ENCODE data around the gene THOC1.

The THOC1 gene

GRCh38 chr18:183769-184168 is 84.1 kb downstream of the THOC1 start:
- Histone ChIP-seq H3K36me3 (ENCODE audit: control insufficient read depth, insufficient read depth, low read length) (peaks cover 70% of the 10 kb centered on the region), H3K27me3 (ENCODE audit: control insufficient read depth, insufficient read depth, low read length) (no peaks in the 10 kb centered on the region), H3K27ac (ENCODE audit: low read depth, low read length) (no peak overlapping the region), H3K9me3 (ENCODE audit: control insufficient read depth, insufficient read depth, low read length) (no peaks in the 10 kb centered on the region), H3K4me3 (ENCODE audit: low read depth, low read length) (no peak overlapping the region), H3K9ac (ENCODE audit: low read depth, low read length) (no peak overlapping the region), H3K4me1 (ENCODE audit: control insufficient read depth, insufficient read depth, low read length) (no peaks in the 10 kb centered on the region)

- H3K27me3 ChIP-seq (ENCODE audit: control insufficient read depth, insufficient read depth, low read length) = no peaks in the 10 kb centered on the region
- H3K36me3 ChIP-seq (ENCODE audit: control insufficient read depth, insufficient read depth, low read length) = peaks cover 72% of the 10 kb centered on the region
- H3K9me3 ChIP-seq (ENCODE audit: control insufficient read depth, insufficient read depth, low read length) = no peaks in the 10 kb centered on the region
- H3K9ac ChIP-seq (ENCODE audit: low read depth, low read length) = no peak overlapping the region
- no peaks in the 10 kb centered on the region for H3K4me1 ChIP-seq (ENCODE audit: control insufficient read depth, insufficient read depth, low read length)
- no peak overlapping the region for H3K4me3 ChIP-seq (ENCODE audit: low read depth, low read length)
- no peak overlapping the region for H3K27ac ChIP-seq (ENCODE audit: low read depth, low read length)
Measured at GRCh38 chr18:181711-182110, 86.1 kb downstream of the THOC1 start.

- Histone ChIP-seq H3K36me3 (ENCODE audit: control insufficient read depth, insufficient read depth, low read length) (peaks cover 62% of the 10 kb centered on the region), H3K27me3 (ENCODE audit: control insufficient read depth, insufficient read depth, low read length) (no peaks in the 10 kb centered on the region), H3K9me3 (ENCODE audit: control insufficient read depth, insufficient read depth, low read length) (no peaks in the 10 kb centered on the region), H3K4me3 (ENCODE audit: low read depth, low read length) (no peak overlapping the region), H3K4me1 (ENCODE audit: control insufficient read depth, insufficient read depth, low read length) (no peaks in the 10 kb centered on the region), H3K27ac (ENCODE audit: low read depth, low read length) (no peak overlapping the region), H3K9ac (ENCODE audit: low read depth, low read length) (no peak overlapping the region)
Measured at GRCh38 chr18:179499-179898, 88.3 kb downstream of the THOC1 start.

GRCh38 chr18:172361-172760 is 95.5 kb downstream of the THOC1 start:
- H3K9ac ChIP-seq (ENCODE audit: low read depth, low read length) = no peak overlapping the region

More at GRCh38 chr18:172361-172760, 95.5 kb downstream of the THOC1 start:
- no peaks in the 10 kb centered on the region for H3K9me3 ChIP-seq (ENCODE audit: control insufficient read depth, insufficient read depth, low read length)
- H3K27me3 ChIP-seq (ENCODE audit: control insufficient read depth, insufficient read depth, low read length) = no peaks in the 10 kb centered on the region
- H3K36me3 ChIP-seq (ENCODE audit: control insufficient read depth, insufficient read depth, low read length) = peaks cover 50% of the 10 kb centered on the region
- no peak overlapping the region for H3K27ac ChIP-seq (ENCODE audit: low read depth, low read length)
- H3K4me1 ChIP-seq (ENCODE audit: control insufficient read depth, insufficient read depth, low read length) = no peaks in the 10 kb centered on the region
- H3K4me3 ChIP-seq (ENCODE audit: low read depth, low read length) = no peak overlapping the region

All from HUES48 (cell line).